Activated B cell treated with CpG ODN at 0.5 μM for 24 hours (primary cell): ENCODE measurements around the gene PSMD13. TPM values are rescaled to one million over a fixed set of nuclear protein-coding genes. Genes with fewer than 3 reads are reported as not detected.

Experiments used
- ATAC-seq: fragments of 200-7000 bp; cut with Tn5 transposase; one replicate; pipeline ENCODE4 v1.10.0; 2021; ENCODE audit warnings: low read depth, mild to moderate bottlenecking, moderate library complexity
- CTCF ChIA-PET: fragments of 350-600 bp; sonication (Branson Sonifier 250); formaldehyde crosslinking; loops from one replicate; lab custom pipeline; 2021; ENCODE audit warnings: antibody characterized with exemption; lab: Charles Lee
- POLR2A ChIA-PET: fragments of 350-600 bp; sonication (Branson Sonifier 250); formaldehyde crosslinking; loops from one replicate; lab custom pipeline; 2021; ENCODE audit warnings: antibody characterized with exemption; lab: Charles Lee
- DNase-seq: peaks from one replicate; pipeline ENCODE4 v3.0.0; 2022
- H3K27ac Mint-ChIP-seq: one replicate; pipeline ENCODE4 v1.8.0; 2020; ENCODE audit warnings: mixed read lengths
- H3K27me3 Mint-ChIP-seq: one replicate; pipeline ENCODE4 v1.8.0; 2021; ENCODE audit warnings: mixed read lengths
- H3K36me3 Mint-ChIP-seq: one replicate; pipeline ENCODE4 v1.8.0; 2021; ENCODE audit warnings: low read depth, mixed read lengths
- H3K4me1 Mint-ChIP-seq: one replicate; pipeline ENCODE4 v1.8.0; 2021; ENCODE audit warnings: mixed read lengths
- H3K4me3 Mint-ChIP-seq: one replicate; pipeline ENCODE4 v1.8.0; 2020; ENCODE audit warnings: mild to moderate bottlenecking, mixed read lengths
- H3K9me3 Mint-ChIP-seq: one replicate; pipeline ENCODE4 v1.8.0; 2020; ENCODE audit warnings: mixed read lengths
- CTCF ChIP-seq: fragments of 200-600 bp; IDR thresholded peaks from one replicate; pipeline ENCODE4 v1.8.0; 2022; ENCODE audit warnings: antibody characterized with exemption, mild to moderate bottlenecking
- intact Hi-C: fragments of 100-400 bp; cut with micrococcal nuclease; formaldehyde crosslinking; loops from one replicate; pipeline ENCODE4 v1.15.1; 2024
- total RNA-seq: library from RNA; stranded (reverse); gene quantifications from 2 replicates; pipeline ENCODE4 v1.2.3, GENCODE V29; 2022

Gene PSMD13
- total RNA-seq, 1 donor from 2014 or later, result 149 TPM

- POLR2A ChIA-PET, result interaction anchor here (0.9 to 3.6 kb wide), 7 partner anchors 9 to 50 kb away, joined by 3 to 46 read pairs (median 6); partner anchors contain the start of genes BET1L, PSMD13, RIC8A and SIRT3
- ATAC-seq, result peak; percentile 64
- Mint-ChIP-seq H3K27me3 (no peaks in the 10 kb centered on the region), H3K27ac (peak overlapping the region; percentile 54), H3K4me3 (no peak overlapping the region), H3K9me3 (peaks cover 4% of the 10 kb centered on the region), H3K4me1 (peaks cover 30% of the 10 kb centered on the region), H3K36me3 (peaks cover 19% of the 10 kb centered on the region)
- TF ChIP-seq CTCF, result no peak
- intact Hi-C loops, result no loop called here
- no peak for DNase-seq
- CTCF ChIA-PET, result interaction anchor here (1.0 to 1.2 kb wide), 3 partner anchors 11 to 70 kb away, joined by 3 read pairs; no protein-coding TSS in a partner anchor
Observed at GRCh38 chr11:256952-257737, 20.4 kb downstream of the PSMD13 start.

GRCh38 chr11:257766-258493, 21.2 kb downstream of the PSMD13 start:
- intact Hi-C loops, result no loop called here
- peak overlapping the region; percentile 61 for H3K27ac Mint-ChIP-seq
- peaks cover 11% of the 10 kb centered on the region for H3K36me3 Mint-ChIP-seq
- peaks cover 5% of the 10 kb centered on the region for H3K9me3 Mint-ChIP-seq
- ATAC-seq (no peak), DNase-seq (no peak)
- ChIA-PET POLR2A (interaction anchor here (0.9 to 3.6 kb wide), 7 partner anchors 9 to 51 kb away, joined by 3 to 46 read pairs (median 6); partner anchors contain the start of genes BET1L, PSMD13, RIC8A and SIRT3), CTCF (interaction anchor here (1.0 to 1.2 kb wide), 4 partner anchors 8 to 69 kb away, joined by 3 to 4 read pairs (median 3); no protein-coding TSS in a partner anchor)
- H3K27me3 Mint-ChIP-seq, result no peaks in the 10 kb centered on the region
- H3K4me3 Mint-ChIP-seq, result no peak overlapping the region
- H3K4me1 Mint-ChIP-seq, result peaks cover 33% of the 10 kb centered on the region
- no peak for TF ChIP-seq CTCF

GRCh38 chr11:259413-259812, 22.6 kb downstream of the PSMD13 start:
- peaks cover 5% of the 10 kb centered on the region for H3K9me3 Mint-ChIP-seq
- POLR2A ChIA-PET, result interaction anchor here (0.5 kb wide), 1 partner anchor 96 kb away, joined by 5 read pairs; no protein-coding TSS in a partner anchor
- CTCF ChIA-PET, result interaction anchor here (1.2 kb wide), 1 partner anchor 9 kb away, joined by 6 read pairs; no protein-coding TSS in a partner anchor
- no peaks in the 10 kb centered on the region for H3K27me3 Mint-ChIP-seq
- H3K4me1 Mint-ChIP-seq, result peaks cover 33% of the 10 kb centered on the region
- intact Hi-C loops, result no loop called here
- no peak for ATAC-seq
- H3K4me3 Mint-ChIP-seq, result no peak overlapping the region
- DNase-seq, result no peak
- no peak overlapping the region for H3K27ac Mint-ChIP-seq
- no peaks in the 10 kb centered on the region for H3K36me3 Mint-ChIP-seq
- no peak for TF ChIP-seq CTCF

- H3K4me3 Mint-ChIP-seq, result no peak overlapping the region
- peaks cover 5% of the 10 kb centered on the region for H3K9me3 Mint-ChIP-seq
- ChIA-PET CTCF (interaction anchor here (0.9 to 1.2 kb wide), 2 partner anchors 10 to 12 kb away, joined by 3 to 11 read pairs; no protein-coding TSS in a partner anchor), POLR2A (no interaction called here)
- H3K27ac Mint-ChIP-seq, result no peak overlapping the region
- no peak for TF ChIP-seq CTCF
- DNase-seq (no peak), ATAC-seq (no peak)
- intact Hi-C loops, result no loop called here
- H3K27me3 Mint-ChIP-seq, result no peaks in the 10 kb centered on the region
- H3K36me3 Mint-ChIP-seq, result no peaks in the 10 kb centered on the region
- peaks cover 34% of the 10 kb centered on the region for H3K4me1 Mint-ChIP-seq
Observed at GRCh38 chr11:261624-262023, 24.8 kb downstream of the PSMD13 start.
